ENCODE data around the gene GLRB.

GLRB gene

DNA sequence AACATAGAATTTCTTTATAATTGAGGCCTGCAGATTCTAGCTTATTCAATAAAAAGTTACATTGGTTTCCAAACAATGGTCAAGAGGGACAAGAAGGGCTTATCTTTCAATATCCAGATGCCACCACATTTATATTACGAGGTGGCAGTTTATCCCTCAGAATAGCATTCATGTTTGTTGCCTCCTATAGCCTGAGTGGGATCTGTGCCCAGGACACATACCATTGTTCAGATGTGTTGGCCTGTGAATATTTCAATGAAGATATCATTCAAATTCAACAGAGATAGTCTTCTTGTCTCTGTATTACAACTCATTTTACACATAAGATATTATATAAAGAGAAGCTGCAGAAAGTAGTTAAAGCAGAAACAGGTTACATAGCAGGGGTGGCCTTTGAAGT, 20.5 kb downstream of the GLRB start:
- TF ChIP-seq GATA3 (IDR thresholded peaks at IDR 0.05; ENCODE audit: low read depth, low read length) (no peak), GATA2 (IDR thresholded peaks at IDR 0.05; ENCODE audit: low read depth, low read length) (no peak)

DNA sequence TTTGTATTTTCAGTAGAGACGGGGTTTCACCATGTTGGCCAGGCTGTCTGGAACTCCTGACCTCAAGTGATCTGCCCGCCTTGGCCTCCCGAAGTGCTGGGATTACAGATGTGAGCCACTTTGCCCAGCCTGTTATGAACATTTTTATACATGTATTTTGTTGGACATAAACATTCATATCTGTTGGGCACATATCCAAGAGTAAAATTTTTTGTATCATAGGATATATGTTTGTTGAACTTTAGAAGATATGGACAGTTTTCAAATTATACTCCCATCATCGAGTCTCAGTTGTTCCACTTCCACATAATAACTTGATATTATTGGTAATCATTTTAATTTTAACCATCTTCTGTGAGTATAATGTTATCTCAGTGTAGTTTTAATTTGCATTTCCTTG, 23.6 kb downstream of the GLRB start:
- TF ChIP-seq GATA2 (IDR thresholded peaks at IDR 0.05; ENCODE audit: low read depth, low read length), result no peak

DNA sequence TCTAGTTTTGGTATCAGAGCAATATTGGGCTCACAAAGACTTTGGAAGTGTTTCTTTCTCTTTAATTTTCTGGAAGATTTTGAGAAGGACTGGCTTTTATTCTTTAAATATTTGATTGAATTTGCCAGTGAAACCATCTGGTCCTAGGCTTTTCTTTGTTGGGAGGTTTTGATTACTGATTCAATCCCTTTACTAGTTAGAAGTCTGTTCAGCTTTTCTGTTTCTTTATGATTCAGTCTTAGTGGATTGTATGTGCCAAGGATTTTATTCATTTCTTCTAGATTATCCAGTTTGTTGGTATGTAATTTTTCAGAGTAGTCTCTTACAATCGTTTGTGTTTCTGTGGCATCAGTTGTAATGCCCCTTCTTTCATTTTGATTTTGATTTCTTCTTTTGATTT, 28.6 kb downstream of the GLRB start:
- TF ChIP-seq GATA2 (IDR thresholded peaks at IDR 0.05; ENCODE audit: low read depth, low read length), result no peak

DNA sequence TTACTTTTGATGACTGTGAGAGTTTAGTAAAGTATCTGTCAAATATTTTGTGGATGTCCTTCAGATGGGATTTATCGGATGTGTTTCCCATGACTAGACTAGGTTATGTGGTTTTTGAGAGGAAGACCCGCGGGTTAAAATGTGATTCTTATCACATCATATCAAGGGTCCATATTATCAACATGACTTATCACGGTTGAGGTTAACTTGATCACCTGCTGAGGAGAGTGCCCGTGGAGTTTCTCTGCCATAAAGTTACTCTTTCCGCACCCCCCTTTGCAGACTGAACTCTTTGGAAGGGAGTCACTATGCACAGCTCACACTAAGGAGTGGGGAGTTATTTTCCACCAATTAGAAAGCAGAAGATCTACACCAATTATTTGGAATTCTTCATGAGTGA, 38.7 kb downstream of the GLRB start:
- TF ChIP-seq GATA2 (IDR thresholded peaks at IDR 0.05; ENCODE audit: low read depth, low read length), result no peak
- no peak for TF ChIP-seq GATA3 (IDR thresholded peaks at IDR 0.05; ENCODE audit: low read depth, low read length)

DNA sequence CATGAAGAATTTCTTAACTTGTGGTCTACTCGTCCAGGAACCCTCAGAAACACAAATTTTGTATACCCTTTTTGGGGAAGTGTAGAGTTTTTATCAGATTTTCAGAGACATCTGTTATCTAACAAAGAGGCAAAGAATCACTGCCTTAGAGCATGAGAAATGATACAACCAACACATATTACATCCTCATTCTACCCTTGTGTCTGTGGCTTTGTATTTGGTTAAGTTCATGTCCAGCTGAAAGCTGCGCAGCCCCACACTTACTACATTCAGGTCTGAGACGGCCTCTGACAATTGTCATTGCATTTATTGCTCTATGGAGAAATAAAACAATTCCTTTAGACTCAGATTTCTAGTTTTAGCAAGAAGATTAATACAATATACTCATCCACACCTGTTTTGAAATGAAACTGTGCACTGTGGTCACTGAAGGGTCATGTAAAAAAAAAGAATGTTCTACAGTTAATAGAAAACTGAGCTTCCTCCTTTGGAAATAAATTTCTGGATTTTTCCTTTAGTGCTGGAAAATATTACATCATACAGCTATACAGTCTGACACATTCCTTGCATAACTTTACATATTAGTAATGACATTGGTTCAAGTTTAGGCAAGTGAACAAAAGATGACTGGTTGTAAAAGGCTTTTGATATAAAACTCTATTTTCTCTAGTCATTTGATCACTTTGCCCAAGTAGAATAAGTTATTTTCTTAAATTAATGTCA, 39.8 kb downstream of the GLRB start:
- TF ChIP-seq GATA3 (IDR thresholded peaks at IDR 0.05; ENCODE audit: low read depth, low read length), result no peak
- TF ChIP-seq GATA2 (IDR thresholded peaks at IDR 0.05; ENCODE audit: low read depth, low read length), result no peak

DNA sequence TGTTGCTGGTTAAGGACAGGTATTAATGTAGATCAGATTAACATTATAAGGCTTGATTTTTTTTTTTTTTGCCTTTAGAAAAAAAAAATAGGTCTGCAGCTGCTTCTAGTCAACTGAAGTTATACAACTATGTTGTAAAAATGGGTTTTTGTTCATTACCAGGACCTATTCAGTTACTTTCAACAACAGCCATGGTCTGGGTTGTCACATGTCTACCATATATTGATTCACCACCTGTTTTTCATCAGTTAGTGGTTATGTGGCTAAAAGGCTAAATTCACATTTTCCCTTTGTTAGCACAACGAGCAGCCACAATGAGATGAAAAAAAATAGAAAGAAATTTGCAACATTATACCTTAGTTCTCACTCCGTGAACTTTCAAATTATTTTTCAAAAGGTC, 45.5 kb downstream of the GLRB start:
- TF ChIP-seq GATA3 (IDR thresholded peaks at IDR 0.05; ENCODE audit: low read depth, low read length) (no peak), GATA2 (IDR thresholded peaks at IDR 0.05; ENCODE audit: low read depth, low read length) (no peak)

DNA sequence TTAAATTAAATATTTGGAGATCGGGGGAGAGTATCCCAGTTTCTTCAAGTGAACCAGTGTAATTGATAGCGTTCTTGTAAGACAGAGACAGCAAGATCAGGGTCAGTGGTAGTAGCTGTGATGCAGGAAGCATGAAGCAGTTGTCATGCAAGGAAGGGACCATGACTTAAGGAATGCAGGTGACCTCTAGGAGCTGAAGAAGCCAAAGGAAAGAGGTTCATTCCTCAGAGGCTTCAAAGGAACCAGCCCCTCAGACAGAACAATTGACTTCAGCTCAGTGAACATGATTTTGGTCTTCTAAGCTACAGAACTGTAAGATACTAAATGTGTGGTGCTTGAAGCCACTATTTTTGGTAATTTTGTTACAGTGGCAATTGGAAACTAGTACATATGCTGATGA, 51.6 kb downstream of the GLRB start:
- TF ChIP-seq GATA3 (IDR thresholded peaks at IDR 0.05; ENCODE audit: low read depth, low read length), result no peak
- no peak for TF ChIP-seq GATA2 (IDR thresholded peaks at IDR 0.05; ENCODE audit: low read depth, low read length)

DNA sequence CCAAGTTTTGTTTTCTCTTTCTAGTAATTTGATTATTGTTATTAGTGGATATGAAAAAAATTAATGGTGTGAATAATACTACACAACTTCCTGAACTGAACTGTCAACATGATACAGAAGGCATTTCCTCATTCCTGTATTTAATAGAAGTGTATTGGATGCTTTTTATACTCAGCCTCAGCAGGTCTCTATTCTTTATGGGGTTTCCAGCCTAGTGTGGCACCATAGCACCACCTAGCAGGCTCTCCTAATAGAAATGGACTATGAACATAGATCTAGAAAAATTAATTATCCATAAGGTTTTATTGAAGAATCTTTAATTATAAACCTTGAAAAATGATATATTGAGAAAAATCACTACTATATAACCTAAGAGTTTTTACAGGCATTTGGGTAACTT, 52.4 kb downstream of the GLRB start:
- TF ChIP-seq GATA3 (IDR thresholded peaks at IDR 0.05; ENCODE audit: low read depth, low read length) (no peak), GATA2 (IDR thresholded peaks at IDR 0.05; ENCODE audit: low read depth, low read length) (no peak)

DNA sequence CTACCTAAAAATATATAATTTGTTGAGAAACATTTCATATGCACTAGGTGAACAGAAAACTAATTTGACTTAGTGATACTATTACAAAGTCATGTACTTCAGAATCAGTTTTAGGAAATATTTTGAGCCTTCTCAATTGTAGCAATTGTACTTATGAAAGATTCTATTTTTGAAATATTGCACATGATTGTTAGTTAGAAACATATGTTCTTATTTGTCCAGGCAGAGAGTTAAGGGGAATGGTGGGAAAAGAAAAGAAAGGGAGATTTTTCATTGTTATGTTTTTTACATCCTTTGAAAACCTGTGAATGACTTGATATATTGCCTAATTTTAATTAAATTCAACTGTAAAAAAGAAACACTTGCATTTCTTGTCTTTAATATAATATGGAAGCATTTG, 66.0 kb downstream of the GLRB start:
- no peak for TF ChIP-seq GATA2 (IDR thresholded peaks at IDR 0.05; ENCODE audit: low read depth, low read length)
- TF ChIP-seq GATA3 (IDR thresholded peaks at IDR 0.05; ENCODE audit: low read depth, low read length), result no peak

DNA sequence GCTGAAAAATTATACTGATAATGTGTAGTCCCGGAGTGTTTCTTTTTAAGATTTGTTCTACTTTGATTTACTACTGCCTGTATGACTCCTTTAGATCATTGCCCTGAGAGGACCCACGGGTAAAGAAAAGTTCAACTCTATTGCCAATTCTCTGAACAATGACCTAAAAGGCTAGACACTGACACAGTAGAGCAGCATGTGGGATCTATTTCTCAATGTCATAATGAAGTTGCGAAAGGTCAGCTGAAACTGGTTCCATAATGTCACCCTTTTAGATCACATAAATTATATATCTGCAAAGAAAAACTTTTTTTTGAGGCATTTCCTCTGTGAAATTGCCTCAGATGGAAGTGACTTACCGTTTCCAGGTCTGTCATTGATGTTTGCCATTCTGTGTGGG, 67.4 kb downstream of the GLRB start:
- TF ChIP-seq GATA2 (IDR thresholded peaks at IDR 0.05; ENCODE audit: low read depth, low read length) (no peak), GATA3 (IDR thresholded peaks at IDR 0.05; ENCODE audit: low read depth, low read length) (no peak)

DNA sequence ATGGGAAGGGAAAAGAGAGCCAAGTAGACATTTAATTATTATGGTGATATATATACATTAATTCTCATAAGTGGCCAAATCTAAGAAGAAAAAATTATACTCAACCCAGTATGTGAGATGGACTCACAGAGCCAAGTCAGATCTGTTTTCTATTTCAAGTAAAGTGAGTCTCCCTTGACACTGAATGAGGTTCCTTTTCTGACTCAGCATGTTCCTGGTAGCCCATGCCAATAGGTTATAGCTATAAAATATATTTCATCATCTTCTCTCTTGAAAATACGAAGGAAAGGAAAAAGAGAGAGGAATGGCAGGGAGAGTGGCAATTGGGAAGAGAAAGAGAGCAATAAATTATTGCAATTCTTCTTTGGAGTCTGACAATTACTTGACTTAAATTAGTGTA, 75.8 kb downstream of the GLRB start:
- no peak for TF ChIP-seq GATA3 (IDR thresholded peaks at IDR 0.05; ENCODE audit: low read depth, low read length)
- no peak for TF ChIP-seq GATA2 (IDR thresholded peaks at IDR 0.05; ENCODE audit: low read depth, low read length)

DNA sequence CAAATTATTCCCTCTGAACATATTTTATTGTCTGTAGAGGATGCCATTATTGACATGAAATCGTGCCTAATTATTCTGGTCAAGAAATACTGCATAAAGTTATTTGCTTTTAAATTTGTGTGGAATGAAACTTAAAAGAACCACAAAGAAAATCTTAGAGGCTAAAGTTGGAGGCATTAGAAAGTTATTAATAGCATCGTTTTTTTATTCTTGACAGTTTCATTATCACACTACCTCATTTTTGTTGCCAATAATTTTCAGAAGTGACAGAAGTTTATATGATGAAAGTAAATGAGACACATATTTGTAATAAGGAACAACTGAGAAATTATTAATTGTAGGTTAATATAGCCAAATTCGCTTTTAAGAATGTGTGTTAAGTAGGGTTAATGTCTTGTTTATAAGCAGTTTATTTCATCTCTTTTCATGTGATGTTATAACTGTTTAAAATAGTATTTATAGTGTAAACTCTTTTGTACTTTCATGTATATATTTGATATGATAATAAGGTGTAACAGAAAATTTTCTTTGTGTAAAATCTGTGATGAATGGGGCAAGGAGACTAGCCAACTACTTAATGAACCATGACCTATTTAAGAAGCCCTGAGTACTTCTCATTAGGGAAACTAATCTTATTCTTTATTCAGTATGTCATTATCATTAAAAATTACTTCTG, 90.1 kb downstream of the GLRB start:
- TF ChIP-seq GATA2 (IDR thresholded peaks at IDR 0.05; ENCODE audit: low read depth, low read length) (no peak), GATA3 (IDR thresholded peaks at IDR 0.05; ENCODE audit: low read depth, low read length) (no peak)

DNA sequence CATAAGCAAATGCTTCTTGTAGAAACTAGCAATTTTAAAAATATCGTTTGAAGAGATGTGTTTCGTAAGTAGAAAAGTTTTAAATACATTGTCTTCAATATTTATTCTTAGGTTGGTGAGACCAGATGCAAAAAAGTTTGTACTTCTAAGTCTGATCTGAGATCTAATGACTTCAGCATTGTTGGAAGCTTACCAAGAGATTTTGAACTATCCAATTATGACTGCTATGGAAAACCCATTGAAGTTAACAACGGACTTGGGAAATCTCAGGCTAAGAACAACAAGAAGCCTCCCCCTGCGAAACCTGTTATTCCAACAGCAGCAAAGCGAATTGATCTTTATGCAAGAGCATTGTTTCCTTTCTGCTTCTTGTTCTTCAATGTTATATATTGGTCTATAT, 94.4 kb downstream of the GLRB start:
- no peak for TF ChIP-seq GATA3 (IDR thresholded peaks at IDR 0.05; ENCODE audit: low read depth, low read length)

DNA sequence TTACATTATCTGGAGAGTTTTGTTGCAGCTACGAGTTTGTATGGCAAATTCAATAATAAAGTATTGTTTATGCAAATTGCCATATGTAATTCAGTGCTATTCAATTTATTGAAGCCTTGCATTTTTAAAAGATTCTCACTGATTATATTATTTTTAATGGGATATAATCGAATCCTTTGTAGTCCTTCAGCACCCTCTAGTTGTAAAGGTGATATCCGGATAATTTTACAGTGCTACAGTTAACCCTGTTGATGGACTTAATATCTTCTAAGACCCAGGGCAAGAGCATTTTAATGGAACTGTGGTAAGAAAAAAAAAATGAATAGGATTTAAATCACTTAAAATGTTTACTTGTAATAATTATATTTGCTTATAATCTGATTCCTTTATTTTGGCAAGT, 96.1 kb downstream of the GLRB start:
- no peak for TF ChIP-seq GATA3 (IDR thresholded peaks at IDR 0.05; ENCODE audit: low read depth, low read length)
- no peak for TF ChIP-seq GATA2 (IDR thresholded peaks at IDR 0.05; ENCODE audit: low read depth, low read length)

DNA sequence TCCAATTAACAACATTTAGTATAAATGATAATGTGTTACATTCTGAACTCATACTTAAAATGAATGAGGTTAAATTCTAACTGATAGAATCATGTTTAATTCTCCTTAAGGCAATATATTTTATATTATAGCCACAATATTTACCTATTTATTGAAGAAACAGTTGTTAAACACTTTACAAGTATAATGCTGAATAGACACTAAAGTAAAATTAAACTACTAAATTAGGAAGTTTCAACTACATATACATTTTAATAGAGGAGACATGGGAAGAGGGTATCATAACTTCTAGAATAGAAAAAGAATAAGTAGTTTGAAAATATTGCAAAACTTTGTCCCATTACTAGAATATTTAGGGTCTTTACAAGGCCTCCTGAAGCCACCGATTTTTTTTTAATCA, 108.3 kb downstream of the GLRB start:
- TF ChIP-seq GATA3 (IDR thresholded peaks at IDR 0.05; ENCODE audit: low read depth, low read length) (no peak), GATA2 (IDR thresholded peaks at IDR 0.05; ENCODE audit: low read depth, low read length) (no peak)

DNA sequence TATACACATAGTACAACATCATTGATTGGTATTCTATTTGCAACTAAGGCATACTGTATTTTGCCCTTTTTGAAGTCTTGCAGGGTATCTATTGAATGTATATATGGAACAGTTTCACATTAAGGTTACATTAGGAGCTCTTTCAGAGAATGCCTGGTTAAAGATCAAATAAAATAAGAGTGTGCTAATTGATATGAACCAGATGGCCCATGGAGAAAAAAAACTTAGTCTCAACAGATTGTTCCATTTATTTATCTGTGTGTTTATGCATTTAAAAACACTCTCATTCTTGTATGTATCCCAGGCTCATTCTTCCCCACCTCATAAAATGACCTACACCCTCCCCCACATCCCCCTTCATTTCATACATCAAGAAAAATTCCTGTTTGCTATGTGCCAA, 109.4 kb downstream of the GLRB start:
- TF ChIP-seq GATA2 (IDR thresholded peaks at IDR 0.05; ENCODE audit: low read depth, low read length), result no peak
- no peak for TF ChIP-seq GATA3 (IDR thresholded peaks at IDR 0.05; ENCODE audit: low read depth, low read length)

Measured in SH-SY5Y (cell line).